ENCODE measurements around the gene UBQLN4.
A peak's percentile ranks its signal among the peaks of the same experiment; 100 is the strongest.

DNA sequence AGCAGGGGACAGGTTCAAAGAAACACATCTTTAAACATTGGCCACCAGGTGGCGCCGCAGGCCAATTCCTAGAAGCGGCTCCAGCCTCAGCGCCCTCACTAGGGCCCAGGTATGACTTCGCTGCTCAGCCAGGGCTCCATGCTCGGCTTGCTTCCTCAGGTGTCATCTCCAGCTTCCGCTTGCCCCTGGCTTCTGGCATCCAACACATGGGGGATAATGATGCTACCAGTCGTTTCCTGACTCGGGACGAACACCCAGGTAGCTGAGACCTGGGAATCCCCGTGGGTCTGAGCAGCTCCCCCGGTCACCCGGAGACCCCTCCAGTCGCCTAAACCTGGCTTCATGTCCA is 37.2 kb upstream of the UBQLN4 start:
- peak; percentile 88 to 93 (median 90) for TF ChIP-seq CTCF (IDR thresholded peaks at IDR 0.05)
- TF ChIP-seq POLR2A (IDR thresholded peaks at IDR 0.05) = no peak
